Colonic mucosa (tissue), 4 donors: ENCODE results near the gene IL20RB. TPM values are rescaled to one million over a fixed set of nuclear protein-coding genes. Genes with fewer than 3 reads are reported as not detected.
"Not testable (repeated sequence)": the region's sequence is repeated elsewhere in the genome, so short reads cannot be mapped to it uniquely, and the experiment has no call there.

Source experiments
- DNase-seq: peaks from one replicate; pipeline ENCODE4 v3.0.0-alpha.2; 2020
- H3K27ac ChIP-seq: fragments of 200-600 bp; one replicate; pipeline ENCODE4 v1.8.0; 2021
- H3K27me3 ChIP-seq: fragments of 200-600 bp; one replicate; pipeline ENCODE4 v1.8.0; 2021
- H3K36me3 ChIP-seq: fragments of 200-600 bp; one replicate; pipeline ENCODE4 v1.8.0; 2021
- H3K4me1 ChIP-seq: fragments of 200-600 bp; one replicate; pipeline ENCODE4 v1.8.0; 2021; ENCODE audit warnings: mild to moderate bottlenecking
- H3K4me3 ChIP-seq: fragments of 200-600 bp; one replicate; pipeline ENCODE4 v1.8.0; 2021
- H3K9ac ChIP-seq, 2 donors: one replicate each; pipeline ENCODE4 v1.7.0; 2013; ENCODE audit warnings: control low read depth in 2 of 2, low read depth in 2 of 2, low read length in 2 of 2
- H3K9me3 ChIP-seq: fragments of 200-600 bp; one replicate; pipeline ENCODE4 v1.8.0; 2021
- intact Hi-C: fragments of 100-400 bp; cut with DNase I; formaldehyde crosslinking; loops from one replicate; pipeline ENCODE4 v1.14.1; 2022
- total RNA-seq, 2 donors: library from RNA; stranded (reverse); fragmentation: NEBNext Ultra II Directional in 1 of 2; extraction: Animal tissue kit (Norgen Biotek cat#: 25700) in 1 of 2; gene quantifications; one replicate each; pipeline ENCODE4 v1.2.1, GENCODE V29; 2021
- TF ChIP-seq, protein P1 (sequence below): fragments of 200-600 bp; IDR thresholded peaks from one replicate; pipeline ENCODE4 v1.8.0; 2022; ENCODE audit warnings: antibody characterized with exemption, mild to moderate bottlenecking
- donor health status: healthy.
- donor health status: DM: no; HTN: no; CAD: no.
- donor health status: DM: no; HTN: no; CAD: no.

IL20RB gene
- total RNA-seq, 2 donors from 2014 or later = 0.74 to 0.96 TPM

GRCh38 chr3:137011153-137011552 lies 53.4 kb downstream of the IL20RB start:
- H3K36me3 ChIP-seq = no peaks in the 10 kb centered on the region
- H3K4me1 ChIP-seq = peaks cover 5% of the 10 kb centered on the region
- no peak overlapping the region for H3K27ac ChIP-seq
- no peak overlapping the region for H3K9ac ChIP-seq
- no peak for DNase-seq
- H3K4me3 ChIP-seq = no peak overlapping the region
- H3K27me3 ChIP-seq = no peaks in the 10 kb centered on the region
- H3K9me3 ChIP-seq = no peaks in the 10 kb centered on the region
- TF ChIP-seq, protein P1, sequence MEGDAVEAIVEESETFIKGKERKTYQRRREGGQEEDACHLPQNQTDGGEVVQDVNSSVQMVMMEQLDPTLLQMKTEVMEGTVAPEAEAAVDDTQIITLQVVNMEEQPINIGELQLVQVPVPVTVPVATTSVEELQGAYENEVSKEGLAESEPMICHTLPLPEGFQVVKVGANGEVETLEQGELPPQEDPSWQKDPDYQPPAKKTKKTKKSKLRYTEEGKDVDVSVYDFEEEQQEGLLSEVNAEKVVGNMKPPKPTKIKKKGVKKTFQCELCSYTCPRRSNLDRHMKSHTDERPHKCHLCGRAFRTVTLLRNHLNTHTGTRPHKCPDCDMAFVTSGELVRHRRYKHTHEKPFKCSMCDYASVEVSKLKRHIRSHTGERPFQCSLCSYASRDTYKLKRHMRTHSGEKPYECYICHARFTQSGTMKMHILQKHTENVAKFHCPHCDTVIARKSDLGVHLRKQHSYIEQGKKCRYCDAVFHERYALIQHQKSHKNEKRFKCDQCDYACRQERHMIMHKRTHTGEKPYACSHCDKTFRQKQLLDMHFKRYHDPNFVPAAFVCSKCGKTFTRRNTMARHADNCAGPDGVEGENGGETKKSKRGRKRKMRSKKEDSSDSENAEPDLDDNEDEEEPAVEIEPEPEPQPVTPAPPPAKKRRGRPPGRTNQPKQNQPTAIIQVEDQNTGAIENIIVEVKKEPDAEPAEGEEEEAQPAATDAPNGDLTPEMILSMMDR = no peak
- intact Hi-C loops = loop anchor here (5.0 to 10.0 kb wide), 3 partner anchors 619 to 939 kb away; no protein-coding TSS in a partner anchor

DNA sequence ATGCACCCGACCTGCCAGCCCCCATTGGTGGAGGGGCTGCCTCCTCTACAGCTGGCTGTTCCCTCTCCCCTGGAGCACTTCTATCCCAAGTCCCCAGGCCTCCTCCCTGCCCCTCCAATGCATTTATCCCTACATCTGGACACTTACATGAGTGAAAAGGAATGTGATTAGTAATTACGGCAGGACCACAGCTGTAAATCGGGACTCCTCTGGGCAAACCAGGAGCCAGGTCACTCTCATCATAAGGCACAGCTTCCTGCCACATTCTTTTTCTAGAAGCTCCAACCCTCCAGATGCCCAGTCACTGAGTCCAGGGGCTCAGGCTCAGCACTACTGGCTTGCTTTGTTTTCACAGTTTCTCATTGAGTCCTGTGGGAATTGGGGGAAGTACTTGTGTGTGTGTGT lies 54.3 kb downstream of the IL20RB start:
- Histone ChIP-seq H3K27ac (no peak overlapping the region), H3K36me3 (no peaks in the 10 kb centered on the region), H3K4me3 (no peak overlapping the region), H3K27me3 (no peaks in the 10 kb centered on the region), H3K9ac (no peak overlapping the region), H3K4me1 (peaks cover 5% of the 10 kb centered on the region), H3K9me3 (no peaks in the 10 kb centered on the region)
- no peak for DNase-seq
- TF ChIP-seq, protein P1 = no peak
- intact Hi-C loops = loop anchor here (5.0 to 10.0 kb wide), 3 partner anchors 620 to 940 kb away; no protein-coding TSS in a partner anchor

GRCh38 chr3:137013951-137014688 lies 56.3 kb downstream of the IL20RB start:
- H3K36me3 ChIP-seq = no peaks in the 10 kb centered on the region
- peak overlapping the region; percentile 42 for H3K4me3 ChIP-seq
- intact Hi-C loops = loop anchor here (2.0 to 10.0 kb wide), 4 partner anchors 257 to 942 kb away; no protein-coding TSS in a partner anchor

DNA sequence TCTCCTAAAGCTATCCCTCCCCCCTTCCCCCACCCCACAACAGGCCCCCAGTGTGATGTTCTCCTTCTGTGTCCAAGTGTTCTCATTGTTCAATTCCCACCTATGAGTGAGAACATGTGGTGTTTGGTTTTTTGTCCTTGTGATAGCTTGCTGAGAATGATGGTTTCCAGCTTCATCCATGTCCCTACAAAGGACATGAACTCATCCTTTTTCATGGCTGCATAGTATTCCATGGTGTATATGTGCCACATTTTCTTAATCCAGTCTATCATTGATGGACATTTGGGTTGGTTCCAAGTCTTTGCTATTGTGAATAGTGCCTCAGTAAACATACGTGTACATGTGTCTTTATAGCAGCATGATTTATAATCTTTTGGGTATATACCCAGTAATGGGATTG lies 59.5 kb downstream of the IL20RB start:
- DNase-seq, H3K36me3 ChIP-seq, H3K27ac ChIP-seq, H3K4me3 ChIP-seq, H3K4me1 ChIP-seq, H3K27me3 ChIP-seq, H3K9ac ChIP-seq, H3K9me3 ChIP-seq: not testable (repeated sequence)
- intact Hi-C loops = loop anchor here (10.0 kb wide), 1 partner anchor 713 kb away; no protein-coding TSS in a partner anchor

More at GRCh38 chr3:137013951-137014688, 56.3 kb downstream of the IL20RB start:
- H3K9me3 ChIP-seq = no peaks in the 10 kb centered on the region
- H3K27ac ChIP-seq = no peak overlapping the region
- H3K9ac ChIP-seq = peak overlapping the region; percentile 42 to 60
- H3K27me3 ChIP-seq = no peaks in the 10 kb centered on the region
- DNase-seq = peak; percentile 95
- peaks cover 5% of the 10 kb centered on the region for H3K4me1 ChIP-seq
- TF ChIP-seq, protein P1 = peak; percentile 87

- no peak for DNase-seq
- no peaks in the 10 kb centered on the region for H3K27me3 ChIP-seq
- H3K4me1 ChIP-seq = no peaks in the 10 kb centered on the region
- intact Hi-C loops = no loop called here
- H3K9ac ChIP-seq = no peak overlapping the region
- no peak overlapping the region for H3K27ac ChIP-seq
- H3K4me3 ChIP-seq = no peak overlapping the region
- TF ChIP-seq, protein P1 = no peak
- no peaks in the 10 kb centered on the region for H3K36me3 ChIP-seq
- no peaks in the 10 kb centered on the region for H3K9me3 ChIP-seq
Measured at GRCh38 chr3:137020315-137020714, 62.5 kb downstream of the IL20RB start.

DNA sequence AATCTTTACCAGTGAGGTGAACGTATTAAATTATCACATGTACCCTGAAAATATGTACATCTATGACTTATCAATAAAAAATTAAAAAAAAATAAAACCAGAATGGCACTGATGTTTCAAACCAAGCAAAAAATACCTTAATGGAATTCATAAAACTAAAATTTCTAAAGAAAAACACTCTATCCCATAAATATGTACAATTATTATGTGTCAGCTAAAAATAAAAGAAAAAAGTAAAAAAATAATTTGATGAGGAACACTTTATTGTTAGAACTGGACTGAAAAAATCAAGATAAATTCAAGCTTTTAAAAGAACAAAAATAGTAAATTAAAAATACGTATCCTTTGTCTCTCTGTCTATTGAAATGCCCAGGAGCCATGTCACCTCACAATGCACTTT lies 63.1 kb downstream of the IL20RB start:
- Histone ChIP-seq H3K4me3 (no peak overlapping the region), H3K4me1 (no peaks in the 10 kb centered on the region), H3K27me3 (no peaks in the 10 kb centered on the region), H3K27ac (no peak overlapping the region), H3K9ac (no peak overlapping the region), H3K9me3 (no peaks in the 10 kb centered on the region), H3K36me3 (no peaks in the 10 kb centered on the region)
- no peak for DNase-seq
- TF ChIP-seq, protein P1 = no peak
- intact Hi-C loops = no loop called here
